K562 (cell line): ENCODE results near the gene MADD. TPM values are rescaled to one million over a fixed set of nuclear protein-coding genes. Genes with fewer than 3 reads are reported as not detected.

ENCODE experiments used
- ARID2 ChIP-seq: fragments of 450-650 bp; IDR thresholded peaks from 2 replicates; pipeline ENCODE4 v1.6.1; 2017; ENCODE audit warnings: antibody characterized with exemption, mild to moderate bottlenecking
- ATF3 ChIP-seq, 2 experiments: fragments of 450-650 bp in 1 of 2; sonication (generic) in 1 of 2; formaldehyde crosslinking in 1 of 2; IDR thresholded peaks in 1 of 2; conservative IDR thresholded peaks in 1 of 2; 2 replicates each; pipeline versions ENCODE4 v1.6.1 to v1.8.1; 2016 to 2023; ENCODE audit warnings: mild to moderate bottlenecking in 2 of 2, moderate library complexity in 2 of 2, inconsistent platforms in 1 of 2, missing genetic modification reagents in 1 of 2
- ATF4 ChIP-seq: fragments of 450-650 bp; formaldehyde crosslinking; IDR thresholded peaks from 2 replicates; pipeline ENCODE4 v1.4.0; 2022; ENCODE audit warnings: mild to moderate bottlenecking, moderate library complexity
- CHD1 ChIP-seq: fragments of 200-600 bp; sonication (generic); IDR thresholded peaks from one replicate; pipeline ENCODE4 v1.6.1; 2012; ENCODE audit warnings: mild to moderate bottlenecking, moderate library complexity, low read length, inconsistent platforms
- CREB3 ChIP-seq: fragments of 450-650 bp; conservative IDR thresholded peaks from 2 replicates; pipeline ENCODE4 v1.6.1; 2016; ENCODE audit warnings: missing genetic modification characterization, low read depth, mild to moderate bottlenecking, missing compliant biosample characterization, moderate library complexity
- CTCF ChIP-seq, 3 experiments: IDR thresholded peaks in 2 of 3; conservative IDR thresholded peaks in 1 of 3; 2 replicates each; pipeline ENCODE4 v1.5.1; 2011 to 2012; ENCODE audit warnings: low read length in 3 of 3, mild to moderate bottlenecking in 3 of 3, control low read depth in 2 of 3, improper control_type of control experiment in 1 of 3, inconsistent platforms in 1 of 3, low read depth in 1 of 3, mixed read lengths in 1 of 3, moderate library complexity in 1 of 3; ENCODE audit not compliant: insufficient read depth in 2 of 3
- KDM2B ChIP-seq: fragments of 250-450 bp; sonication (Bioruptor Pico); IDR thresholded peaks from 2 replicates; pipeline ENCODE4 v1.8.0; 2021; ENCODE audit warnings: mild to moderate bottlenecking, moderate library complexity
- KHSRP ChIP-seq: fragments of 450-650 bp; IDR thresholded peaks from 2 replicates; pipeline ENCODE4 v1.6.1; 2017
- LEF1 ChIP-seq: fragments of 450-650 bp; IDR thresholded peaks from 2 replicates; pipeline ENCODE4 v1.6.1; 2016; ENCODE audit warnings: mild to moderate bottlenecking
- MECOM ChIP-seq: fragments of 250-450 bp; sonication (Bioruptor Pico); IDR thresholded peaks from 2 replicates; pipeline ENCODE4 v1.8.0; 2022; ENCODE audit warnings: inconsistent platforms
- PPARD ChIP-seq: fragments of 250-450 bp; sonication (Bioruptor Pico); IDR thresholded peaks from 2 replicates; pipeline ENCODE4 v1.8.0; 2022; ENCODE audit warnings: inconsistent platforms, mild to moderate bottlenecking, moderate library complexity
- SMARCE1 ChIP-seq: fragments of 450-650 bp; IDR thresholded peaks from 2 replicates; pipeline ENCODE4 v1.7.1; 2016; ENCODE audit warnings: mild to moderate bottlenecking
- SRSF3 ChIP-seq: fragments of 200-400 bp; formaldehyde crosslinking; IDR thresholded peaks from 2 replicates; pipeline ENCODE4 v1.6.1; 2016; ENCODE audit warnings: mild to moderate bottlenecking, low read length, moderate library complexity; ENCODE audit not compliant: insufficient read depth
- TEAD1 ChIP-seq, 2 experiments: fragments of 450-650 bp in 1 of 2; sonication (generic) in 1 of 2; formaldehyde crosslinking; IDR thresholded peaks; 2 replicates each; pipeline versions ENCODE4 v1.4.0 to v1.8.0; 2020 to 2022; ENCODE audit warnings: mild to moderate bottlenecking in 2 of 2, missing genetic modification reagents in 1 of 2
- THRA ChIP-seq: fragments of 450-650 bp; IDR thresholded peaks from 2 replicates; pipeline ENCODE4 v1.6.1; 2017; ENCODE audit warnings: mild to moderate bottlenecking, moderate library complexity
- YBX1 ChIP-seq: fragments of 450-650 bp; IDR thresholded peaks from 2 replicates; pipeline ENCODE4 v1.7.1; 2016; ENCODE audit warnings: mild to moderate bottlenecking
- ZBTB9 ChIP-seq: fragments of 450-650 bp; formaldehyde crosslinking; IDR thresholded peaks from 2 replicates; pipeline ENCODE4 v1.4.0; 2020; ENCODE audit warnings: mild to moderate bottlenecking, moderate library complexity
- ZNF197 ChIP-seq: fragments of 200-800 bp; sonication (Bioruptor generic); IDR thresholded peaks from 2 replicates; pipeline ENCODE4 v1.6.1; 2016; ENCODE audit warnings: low read depth, missing genetic modification characterization, missing compliant biosample characterization
- ZNF224 ChIP-seq: sonication (generic); formaldehyde crosslinking; IDR thresholded peaks from 2 replicates; pipeline ENCODE4 v1.8.0; 2022; ENCODE audit warnings: mild to moderate bottlenecking, missing genetic modification reagents
- ZNF589 ChIP-seq: fragments of 200-800 bp; sonication (Bioruptor generic); IDR thresholded peaks from 2 replicates; pipeline ENCODE4 v1.6.1; 2016; ENCODE audit warnings: low read depth, missing genetic modification characterization, missing compliant biosample characterization
- polyA plus RNA-seq, 8 experiments: library from polyadenylated mRNA; depleted of rRNA in 4 of 8; stranded (reverse) in 5 of 8; unstranded in 3 of 8; fragments of >200 nt; fragmentation: Nextera tagmentation in 2 of 8; fragmentation: Illumina TruSeq in 1 of 8; extraction: Ambion mirVana in 2 of 8; extraction: Trizol in 1 of 8; gene quantifications; 2 replicates each; pipeline versions ENCODE4 v1.2.1 to v1.2.3, GENCODE V29; 2011 to 2014; ENCODE audit warnings: inconsistent platforms in 1 of 8, missing spikeins in 1 of 8
- total RNA-seq, 7 experiments: library from RNA; depleted of rRNA in 6 of 7; stranded (reverse); fragments of >200 nt in 6 of 7; fragmentation: Illumina TruSeq in 2 of 7; extraction: Trizol in 2 of 7; gene quantifications; 2 replicates each; pipeline versions ENCODE4 v1.2.1 to v1.2.3, GENCODE V29; 2011 to 2021; ENCODE audit warnings: low replicate concordance in 1 of 7

The MADD gene
- total and polyA plus RNA-seq, 9 of the 15 experiments (the other 6 are each of a cell fraction or from before 2014, with no cell fraction given), result 0.68 to 57.6 (median 33.6) TPM

- TF ChIP-seq ZNF197 (no peak), ZNF224 (CRISPR knock-in tag) (no peak), PPARD (no peak), MECOM (CRISPR knock-in tag) (no peak), KDM2B (CRISPR knock-in tag) (no peak), KHSRP (no peak), ARID2 (no peak), SRSF3 (no peak), CREB3 (tag) (peak; percentile 79; the same call in 1 of the 2 replicates), THRA (no peak), ATF3 (IDR thresholded peaks at IDR 0.05) (no peak), ATF3 (CRISPR knock-in tag; conservative IDR thresholded peaks at IDR 0.05) (peak; percentile 41), LEF1 (no peak), TEAD1 (CRISPR knock-in tag; IDR thresholded peaks at IDR 0.05) (0 out of 4 replicates have a peak, but pooled peaks of 1 of the 2 experiments have one; percentile 13), ZBTB9 (CRISPR knock-in tag) (peak; percentile 54; the same call in 1 of the 2 replicates), CTCF (IDR thresholded peaks at IDR 0.05 in 2 of 3, conservative IDR thresholded peaks at IDR 0.05 in 1 of 3; ENCODE audit: insufficient read depth in 2 of 3, low read depth in 1 of 3, low read length in 3 of 3) (no peak), ATF4 (CRISPR knock-in tag) (no peak), ZNF589 (CRISPR knock-in tag) (0 out of 2 replicates have a peak, but pooled peaks have one; percentile 10), CHD1 (no peak), SMARCE1 (no peak), YBX1 (no peak)
Measured at GRCh38 chr11:47268448-47269001, 1.4 kb upstream of the MADD start (continued).
